HG03469 (cell line): Measurements from ENCODE around the gene PTPRN2.
"Not testable (repeated sequence)": the region's sequence is repeated elsewhere in the genome, so short reads cannot be mapped to it uniquely, and the experiment has no call there.

Experiments used
- ATAC-seq: cut with Tn5 transposase; IDR thresholded peaks from one replicate; pipeline ENCODE4 v1.9.1; 2021; ENCODE audit warnings: mild to moderate bottlenecking, moderate library complexity, moderate number of reproducible peaks; ENCODE audit not compliant: unreplicated experiment

PTPRN2 gene

DNA sequence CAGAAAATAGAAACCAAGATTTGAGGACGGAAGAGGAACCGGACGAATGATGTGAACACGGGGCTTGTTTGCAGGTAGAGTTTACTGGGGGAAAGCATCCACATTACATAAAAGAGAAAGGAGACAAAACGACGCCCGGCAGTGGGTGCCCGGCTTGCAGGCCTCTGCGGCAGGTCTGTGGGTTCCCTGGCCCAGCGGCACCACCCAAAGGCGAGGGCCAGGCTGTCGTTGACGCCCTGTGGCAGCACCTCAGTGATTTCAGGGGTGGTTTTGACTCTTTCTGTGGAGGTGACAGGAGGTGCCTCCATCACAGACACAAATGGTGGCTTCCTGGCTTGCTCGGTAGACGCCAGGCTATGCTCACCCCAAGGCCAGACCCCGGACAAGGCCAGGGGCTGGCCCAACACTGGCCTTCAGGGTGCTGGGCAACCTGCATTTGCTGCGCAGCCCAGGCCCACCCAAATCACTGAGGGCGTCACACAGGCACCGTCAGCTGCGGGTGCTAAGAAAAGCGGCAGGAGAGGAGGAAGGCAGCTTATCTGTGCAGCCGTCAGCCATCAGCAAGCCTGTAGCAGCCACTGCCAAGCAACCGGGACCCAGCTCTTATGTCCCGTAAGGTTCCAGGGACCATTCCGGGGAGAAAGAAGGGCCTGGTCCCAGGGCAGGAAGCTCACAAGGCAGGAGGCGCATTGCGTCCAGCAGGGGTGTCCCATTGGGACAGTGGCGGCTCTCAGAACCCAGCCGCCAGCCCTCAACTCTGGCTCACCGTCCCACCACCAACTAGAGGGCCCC lies 230.3 kb downstream of the PTPRN2 start:
- ATAC-seq: no peak

DNA sequence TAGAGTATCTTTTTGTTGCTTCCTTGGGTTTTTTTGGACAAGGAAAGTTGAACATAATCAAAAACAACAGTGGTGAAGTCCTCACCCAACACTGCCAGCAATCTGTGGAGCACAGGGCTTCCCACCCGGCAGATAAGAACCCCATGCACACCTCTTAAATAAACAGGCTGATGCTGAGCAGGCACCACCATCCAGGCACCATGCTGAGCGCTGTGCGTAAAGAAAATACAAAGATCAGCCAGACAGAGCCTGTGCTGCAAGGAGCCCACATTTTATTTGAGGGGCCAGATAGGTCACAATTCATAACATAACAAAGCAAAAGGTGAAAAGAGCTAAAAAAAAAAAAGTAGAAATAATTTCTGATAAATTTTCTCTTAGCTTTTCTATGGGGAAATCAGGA lies 231.2 kb downstream of the PTPRN2 start:
- no peak for ATAC-seq

- no peak for ATAC-seq
Observed at GRCh38 chr7:158355456-158356065, 232.1 kb downstream of the PTPRN2 start.

DNA sequence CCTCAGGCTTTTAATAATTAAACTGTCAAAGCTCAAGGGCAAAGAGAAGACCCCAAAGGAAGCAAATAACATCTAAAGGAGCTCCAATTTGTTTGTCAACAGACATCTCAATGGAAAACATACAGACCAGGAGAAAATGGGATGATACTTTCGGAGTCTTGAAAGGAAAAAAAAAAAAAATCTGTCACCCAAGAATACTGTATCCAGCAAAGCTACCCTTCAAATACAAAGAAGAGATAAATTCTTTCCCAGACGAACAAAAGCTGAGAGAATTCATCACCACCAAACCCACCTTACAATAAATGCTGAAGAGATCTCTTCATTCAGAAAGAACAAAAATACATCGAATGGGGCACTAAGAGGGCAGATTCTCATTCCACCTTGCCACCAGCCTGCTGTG lies 232.8 kb downstream of the PTPRN2 start:
- no peak for ATAC-seq

DNA sequence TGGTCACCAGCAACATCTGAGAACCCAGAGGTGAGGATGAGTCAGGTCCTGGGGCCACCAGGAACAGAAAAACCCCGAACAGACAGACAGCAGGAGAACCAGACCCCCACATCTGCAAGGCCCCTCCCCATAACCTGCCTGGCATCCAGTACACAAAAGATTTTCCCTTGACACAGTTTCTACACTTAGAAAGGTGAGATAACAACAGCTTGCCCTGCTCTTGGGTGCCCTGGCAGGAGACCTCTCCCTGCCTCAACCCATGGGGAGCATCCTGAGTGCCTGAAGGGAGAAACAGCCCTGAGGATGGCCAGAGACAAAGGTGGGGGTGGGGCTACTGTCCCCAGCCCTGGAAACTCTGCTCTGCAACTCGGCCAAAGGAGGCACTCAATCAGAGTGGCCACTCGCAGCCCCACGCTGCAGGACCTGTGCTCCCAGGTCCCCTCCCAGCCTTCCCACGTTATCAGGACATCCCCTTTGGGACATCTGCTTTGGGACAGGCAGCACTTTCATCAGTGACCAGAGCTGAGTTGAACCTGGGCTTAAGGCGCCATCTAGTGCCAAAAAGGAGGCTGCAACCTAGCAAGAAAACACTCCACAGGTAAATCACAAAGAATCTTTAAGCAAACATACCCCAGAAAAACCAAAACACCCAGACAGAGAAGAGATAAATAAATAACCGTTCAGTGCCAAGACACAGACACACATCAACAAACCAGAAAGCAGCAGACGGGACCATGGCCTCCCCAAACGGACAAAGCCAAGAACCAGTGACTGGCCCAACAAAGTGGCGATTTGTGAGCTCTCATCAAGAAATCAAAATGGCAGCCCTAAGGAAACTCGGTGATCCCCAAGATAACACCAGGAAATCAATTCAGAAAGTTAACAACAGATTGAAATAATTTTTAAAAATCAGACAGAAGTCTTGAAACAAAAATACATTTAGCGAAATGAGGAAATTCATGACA lies 233.7 kb downstream of the PTPRN2 start:
- ATAC-seq: no peak

- ATAC-seq: not testable (repeated sequence)
Observed at GRCh38 chr7:158351899-158352729, 235.5 kb downstream of the PTPRN2 start.

- ATAC-seq: no peak
Observed at GRCh38 chr7:158351481-158351880, 236.1 kb downstream of the PTPRN2 start.

DNA sequence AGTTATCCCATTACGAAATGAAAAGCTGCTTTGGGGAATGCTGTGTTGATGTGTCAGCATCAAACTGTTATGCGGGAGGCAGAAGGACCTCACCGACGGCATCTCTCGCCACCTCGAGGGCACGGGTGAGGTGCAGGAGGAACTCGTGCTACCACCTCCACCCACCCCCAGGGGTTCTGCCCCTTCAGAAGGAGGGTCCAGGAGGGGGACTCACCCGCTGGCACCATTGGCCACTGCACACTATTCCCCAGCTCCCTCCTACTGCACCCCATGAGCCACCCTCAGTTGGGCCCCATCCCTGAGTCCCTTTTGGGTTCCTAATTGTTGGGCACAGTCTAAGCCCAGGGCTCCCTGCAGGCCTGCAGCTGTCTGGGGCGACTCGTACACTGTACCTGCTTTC lies 236.6 kb downstream of the PTPRN2 start:
- ATAC-seq: no peak

GRCh38 chr7:158350166-158350900 lies 237.3 kb downstream of the PTPRN2 start:
- ATAC-seq: no peak

DNA sequence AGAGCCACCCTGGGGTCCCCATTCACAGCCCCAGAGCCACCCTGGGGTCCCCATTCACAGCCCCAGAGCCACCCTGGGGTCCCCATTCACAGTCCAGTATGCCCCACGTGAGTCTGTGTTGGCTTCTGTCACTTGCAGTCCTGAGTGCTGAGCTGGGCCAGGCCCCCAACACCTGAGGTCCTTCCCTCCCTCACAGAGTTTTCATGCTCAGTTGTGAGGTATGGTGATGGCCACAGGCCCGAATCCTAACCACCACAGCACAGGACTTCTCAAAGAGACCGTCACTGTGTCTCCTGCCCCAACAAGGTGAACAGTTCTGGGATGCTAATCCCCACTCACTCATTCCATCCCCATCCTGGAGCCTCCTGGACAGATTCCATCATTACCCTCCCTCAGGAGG lies 239.2 kb downstream of the PTPRN2 start:
- no peak for ATAC-seq

DNA sequence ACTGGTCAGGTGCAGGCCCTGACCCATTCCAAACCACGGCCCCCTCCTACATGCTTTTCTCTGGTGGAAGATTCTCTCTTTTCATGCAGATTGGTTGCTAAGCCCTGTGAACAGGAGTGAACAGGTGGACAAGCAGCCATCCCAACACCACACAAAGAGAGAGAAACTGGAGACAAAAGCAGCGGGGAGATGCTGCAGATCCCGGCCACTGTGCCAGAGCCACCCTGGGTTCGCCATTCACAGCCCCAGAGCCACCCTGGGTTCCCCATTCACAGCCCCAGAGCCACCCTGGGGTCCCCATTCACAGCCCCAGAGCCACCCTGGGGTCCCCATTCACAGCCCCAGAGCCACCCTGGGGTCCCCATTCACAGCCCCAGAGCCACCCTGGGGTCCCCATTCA lies 239.6 kb downstream of the PTPRN2 start:
- not testable (repeated sequence) for ATAC-seq

- no peak for ATAC-seq
Observed at GRCh38 chr7:158345731-158346130, 241.9 kb downstream of the PTPRN2 start.

DNA sequence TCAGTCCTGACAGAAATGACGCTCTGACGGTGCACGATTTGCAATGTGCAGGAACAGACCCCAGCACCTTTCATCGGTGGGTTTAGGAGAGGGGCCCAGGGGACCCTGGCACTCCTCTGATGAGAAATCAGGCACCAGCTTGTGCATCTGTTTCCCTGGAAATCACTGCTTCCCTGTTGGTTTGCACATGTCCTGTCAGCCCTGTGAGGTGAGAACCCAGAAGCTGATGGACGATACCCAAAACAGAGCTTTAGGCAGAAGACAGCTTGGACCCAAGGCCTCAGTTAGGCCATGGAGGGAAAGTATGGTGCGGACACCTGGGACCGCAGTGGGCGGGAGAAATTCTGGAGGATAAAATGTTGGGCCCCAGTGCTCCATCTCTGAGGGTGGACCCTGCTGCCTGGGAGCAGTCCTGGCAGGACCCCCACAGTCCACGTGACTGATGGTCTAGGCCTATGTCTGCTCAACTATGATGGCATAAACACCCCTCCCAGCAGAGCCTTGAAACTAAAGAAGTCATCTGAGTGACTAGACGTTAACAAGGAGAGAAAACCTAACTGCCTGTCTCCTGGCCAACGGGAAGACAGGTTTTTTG lies 242.8 kb downstream of the PTPRN2 start:
- no peak for ATAC-seq

DNA sequence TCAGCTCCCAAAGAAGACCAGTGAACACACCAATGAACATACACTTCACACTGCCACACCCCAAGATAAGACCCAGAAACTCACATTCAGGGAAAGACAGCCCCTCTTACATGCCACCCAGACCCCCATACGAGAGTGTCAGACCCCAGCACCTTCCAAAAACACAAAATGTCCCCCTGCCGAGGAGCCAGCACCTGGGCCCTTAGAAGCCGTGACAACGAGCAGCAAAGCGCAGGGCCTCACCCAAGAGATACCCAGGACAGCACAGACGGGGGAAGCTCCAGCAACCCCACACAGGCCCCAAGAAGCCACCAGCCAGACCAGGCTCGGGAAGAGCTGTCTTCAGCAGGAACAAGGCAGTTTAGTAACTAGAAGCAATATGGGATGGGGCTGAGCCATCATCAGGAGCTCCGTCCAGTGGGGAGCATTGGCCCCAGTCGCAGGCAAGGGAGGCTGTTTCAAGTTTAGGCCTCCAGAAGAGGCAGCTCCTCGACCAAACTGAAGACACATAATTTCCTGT lies 243.6 kb downstream of the PTPRN2 start:
- ATAC-seq: no peak

- ATAC-seq: no peak
Observed at GRCh38 chr7:158343526-158343925, 244.1 kb downstream of the PTPRN2 start.

GRCh38 chr7:158341097-158341496 lies 246.5 kb downstream of the PTPRN2 start:
- not testable (repeated sequence) for ATAC-seq

- ATAC-seq: not testable (repeated sequence)
Observed at GRCh38 chr7:158336952-158337351, 250.7 kb downstream of the PTPRN2 start.

DNA sequence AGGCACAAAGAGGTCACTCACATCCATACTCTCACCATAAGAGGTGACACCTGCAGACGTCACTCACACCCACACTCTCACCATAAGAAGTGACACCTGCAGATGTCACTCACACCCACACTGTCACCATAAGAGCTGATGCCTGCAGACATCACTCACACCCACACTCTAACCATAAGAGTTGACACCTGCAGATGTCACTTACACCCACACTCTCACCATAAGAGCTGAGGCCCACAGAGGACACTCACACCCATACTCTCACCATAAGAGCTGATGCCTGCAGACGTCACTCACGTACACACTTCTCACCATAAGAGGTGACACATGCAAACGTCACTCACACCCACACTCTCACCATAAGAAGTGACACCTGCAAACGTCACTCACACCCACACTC lies 255.1 kb downstream of the PTPRN2 start:
- not testable (repeated sequence) for ATAC-seq

DNA sequence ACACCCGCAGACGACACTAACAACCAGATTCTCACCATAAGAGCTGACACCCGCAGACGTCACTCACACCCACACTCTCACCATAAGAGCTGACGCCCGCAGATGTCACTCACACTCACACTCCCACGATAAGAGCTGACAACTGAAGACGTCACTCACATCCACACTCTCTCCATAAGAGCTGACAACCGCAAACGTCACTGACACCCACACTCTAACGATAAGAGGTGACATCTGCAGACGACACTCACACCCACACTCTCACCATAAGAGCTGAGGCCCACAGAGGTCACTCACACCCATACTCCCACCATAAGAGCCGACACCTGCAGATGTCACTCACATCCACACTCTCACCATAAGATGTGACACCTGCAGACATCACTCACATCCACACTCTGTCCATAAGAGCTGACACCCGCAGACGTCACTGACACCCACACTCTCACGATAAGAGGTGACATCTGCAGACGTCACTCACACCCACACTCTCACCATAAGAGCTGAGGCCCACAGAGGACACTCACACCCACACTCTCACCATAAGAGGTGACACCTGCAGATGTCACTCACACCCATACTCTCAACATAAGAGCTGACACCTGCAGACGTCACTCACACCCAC lies 255.7 kb downstream of the PTPRN2 start:
- not testable (repeated sequence) for ATAC-seq
